M059J (cell line): Measurements from ENCODE around the gene RUNX2. TPM values are rescaled to one million over a fixed set of nuclear protein-coding genes. Genes with fewer than 3 reads are reported as not detected.

Source experiments
- DNase-seq: peaks from one replicate; pipeline ENCODE4 v3.0.0-alpha.2; 2012; ENCODE audit warnings: low read depth
- total RNA-seq: library from RNA; depleted of rRNA; stranded (reverse); fragments of >200 nt; shearing (Covaris generic); gene quantifications from 2 replicates; pipeline ENCODE4 v1.2.3, GENCODE V29; 2014

Gene RUNX2
- total RNA-seq, 1 experiment from 2014 or later, result 37.2 TPM

GRCh38 chr6:45411959-45412358, 83.8 kb downstream of the RUNX2 start:
- DNase-seq, result peak; percentile 88

DNA sequence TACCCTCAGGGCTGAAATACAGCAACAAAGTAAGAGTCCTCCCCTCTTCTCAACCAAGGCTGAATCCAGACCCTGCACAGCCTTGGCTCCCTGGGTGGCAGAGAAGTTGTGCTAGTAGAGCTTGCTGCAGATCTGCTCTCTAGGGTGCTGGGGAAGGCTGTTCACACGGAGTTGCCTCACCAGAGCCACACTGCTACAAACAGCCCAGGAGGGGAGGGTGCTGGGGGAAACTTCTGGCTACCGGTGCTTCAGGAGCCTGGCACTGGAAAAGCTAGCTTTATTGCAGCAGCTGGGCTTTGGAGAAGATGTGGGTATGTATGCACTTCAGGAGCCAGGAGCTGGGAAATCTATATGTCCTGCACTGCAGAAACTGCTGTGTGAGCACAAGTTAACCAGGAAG, 87.2 kb downstream of the RUNX2 start:
- no peak for DNase-seq

DNA sequence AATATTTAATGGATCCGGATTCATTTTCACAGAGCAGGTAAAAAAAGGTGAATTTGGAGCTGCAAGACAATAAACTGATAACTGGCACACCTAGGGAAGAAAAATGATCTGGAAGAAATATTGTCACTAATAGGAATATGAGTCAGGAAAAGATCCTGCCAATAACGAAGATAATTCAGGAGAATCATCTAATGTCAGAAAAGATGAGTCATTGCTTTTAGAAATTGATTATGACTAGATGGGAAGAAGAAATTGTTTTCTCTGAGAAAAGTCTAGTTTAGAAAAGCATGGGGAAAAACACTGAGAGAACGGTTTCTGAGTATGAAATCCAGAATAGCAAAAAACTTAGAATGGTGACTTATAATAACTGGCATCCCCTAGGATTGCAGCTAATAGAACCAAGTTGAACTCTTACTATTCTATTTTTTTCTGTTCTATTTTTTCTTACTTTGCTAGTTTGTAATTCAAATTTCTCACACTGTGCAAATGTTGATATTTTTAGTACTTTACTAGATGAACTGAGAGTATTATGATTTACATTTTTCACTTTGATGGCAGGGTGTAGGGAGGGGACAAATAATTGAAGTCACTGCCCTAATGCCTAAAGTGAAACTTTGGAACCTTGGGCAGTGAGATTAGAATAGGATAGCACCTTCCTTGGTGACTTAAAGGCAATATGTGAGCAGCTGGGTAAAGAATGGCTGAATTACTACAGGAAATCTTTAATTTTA, 87.8 kb downstream of the RUNX2 start:
- DNase-seq, result no peak

GRCh38 chr6:45416700-45417099, 88.6 kb downstream of the RUNX2 start:
- peak; percentile 66 for DNase-seq

DNA sequence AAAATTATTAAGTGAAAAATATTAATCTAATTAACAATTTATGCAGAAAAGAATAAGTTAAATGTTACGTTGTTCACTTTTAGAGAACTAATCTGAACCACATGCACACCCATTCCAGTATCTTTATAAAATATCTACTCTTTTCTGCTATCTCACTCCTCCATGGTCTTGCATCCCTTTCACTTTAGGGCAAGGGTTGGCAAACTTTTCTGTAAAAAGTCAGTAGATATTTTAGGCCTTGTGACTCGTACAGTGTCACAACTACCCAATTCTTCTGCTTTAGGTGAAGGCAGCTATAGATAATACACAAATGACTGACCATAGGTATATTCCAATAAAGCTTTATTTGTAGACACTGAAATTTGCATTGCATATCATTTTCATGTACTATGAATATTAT, 89.3 kb downstream of the RUNX2 start:
- DNase-seq, result no peak

DNA sequence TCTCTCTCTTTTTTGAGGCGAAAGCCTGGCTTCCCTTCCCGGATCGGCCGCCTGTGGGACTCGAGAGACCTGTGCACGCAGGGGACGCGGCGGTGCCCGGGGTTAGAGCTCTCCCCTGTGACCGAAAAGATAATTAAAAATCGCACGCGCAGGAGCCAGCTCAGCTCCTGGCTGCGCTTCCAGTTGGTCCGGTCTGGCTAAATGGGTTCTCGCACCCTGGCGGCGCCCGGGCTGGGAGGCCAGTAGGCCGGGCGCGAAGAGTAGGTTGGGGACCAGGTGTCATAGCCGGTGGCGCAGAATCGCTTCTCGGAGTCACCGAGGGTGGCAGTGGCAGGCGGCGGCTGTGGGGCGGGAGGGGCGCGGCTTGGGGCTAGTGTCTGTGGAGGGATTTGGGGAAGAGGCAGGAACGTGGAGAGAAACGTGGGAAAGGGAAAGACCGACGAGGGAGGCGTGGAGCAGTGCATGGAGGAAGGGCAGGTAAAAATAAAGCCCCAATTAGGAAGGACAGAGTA, 91.5 kb downstream of the RUNX2 start:
- peak; percentile 91 for DNase-seq

DNA sequence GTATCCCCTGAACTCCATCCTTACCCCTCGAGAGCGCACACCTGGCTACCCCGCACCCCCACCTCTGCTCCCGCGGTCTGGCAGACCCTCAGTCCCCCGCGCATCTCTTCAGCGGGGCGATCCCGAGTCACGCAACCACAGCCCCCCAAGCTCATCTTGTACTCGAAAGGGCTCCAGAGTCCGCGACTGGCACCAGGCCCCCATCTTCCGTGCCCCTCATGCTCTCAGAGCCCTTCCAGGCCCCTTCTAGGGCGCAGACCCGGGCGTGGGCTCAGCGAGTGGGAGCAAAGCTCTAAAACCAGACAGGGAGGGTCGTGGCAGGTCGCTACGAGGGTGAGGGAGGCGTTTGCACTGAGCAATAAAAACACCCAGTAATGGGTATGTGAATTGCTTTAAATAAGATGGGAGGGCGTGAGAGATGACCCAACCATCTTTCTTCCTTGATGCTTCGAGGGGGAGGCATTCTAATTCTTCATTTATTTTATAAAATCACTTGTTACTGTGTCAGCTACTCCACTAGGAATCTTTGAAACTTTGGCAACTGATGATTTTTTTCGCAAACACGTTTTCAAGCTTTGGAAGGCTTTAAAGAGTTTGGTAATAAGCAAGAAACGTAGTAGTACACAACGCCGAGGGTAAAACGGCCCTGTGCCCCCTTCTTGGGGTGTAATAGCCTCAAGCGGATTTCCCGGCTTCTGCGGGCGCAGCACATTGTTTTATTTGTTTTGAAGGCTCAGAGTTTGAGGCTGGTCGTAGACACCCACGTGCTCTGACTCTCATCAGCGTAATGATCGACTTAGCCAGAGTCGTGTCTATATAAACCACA, 92.2 kb downstream of the RUNX2 start:
- peak; percentile 91 for DNase-seq

- peak; percentile 61 for DNase-seq
Measured at GRCh38 chr6:45420909-45421708, 93.0 kb downstream of the RUNX2 start.

DNA sequence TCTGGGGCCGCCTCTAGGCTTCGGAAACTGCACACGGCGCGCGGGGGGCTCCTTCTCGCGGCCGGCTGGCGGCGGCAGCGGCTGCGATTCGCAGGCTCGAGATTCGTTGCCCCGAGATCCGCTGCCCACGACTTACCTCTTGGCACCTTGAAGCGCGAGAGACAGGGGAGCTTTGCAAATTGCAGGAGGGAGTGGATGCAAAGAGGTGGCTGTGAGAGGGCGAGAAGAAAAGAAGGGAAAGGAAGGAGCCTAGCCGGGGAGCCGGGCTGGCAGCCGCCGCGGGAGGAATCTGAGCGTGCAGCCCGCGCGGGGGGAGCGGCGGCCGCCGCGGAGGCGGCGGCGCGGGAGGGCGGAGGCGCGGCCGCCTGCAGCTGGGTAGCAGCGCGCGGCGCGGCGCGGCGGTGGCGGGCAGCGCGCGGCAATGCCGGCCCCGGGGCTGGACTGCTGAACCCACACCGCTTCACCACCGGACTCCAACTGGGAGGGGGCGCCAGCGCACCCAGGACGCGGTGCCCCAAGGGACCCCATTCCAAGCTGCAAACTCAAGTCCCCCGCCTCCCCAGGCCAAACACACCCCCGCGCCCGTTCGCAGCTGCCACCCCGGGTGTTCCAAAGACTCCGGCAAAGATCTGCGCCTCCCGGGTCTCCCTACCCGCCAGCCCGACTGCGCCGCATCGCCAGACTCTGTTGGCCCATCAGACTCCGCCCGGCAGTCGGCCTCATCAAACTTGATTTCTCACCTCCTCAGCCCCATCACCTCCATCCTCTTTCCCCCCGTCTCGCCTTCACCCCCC, 93.8 kb downstream of the RUNX2 start:
- DNase-seq, result peak; percentile 87

GRCh38 chr6:45422503-45423110, 94.5 kb downstream of the RUNX2 start:
- DNase-seq, result peak; percentile 66

DNA sequence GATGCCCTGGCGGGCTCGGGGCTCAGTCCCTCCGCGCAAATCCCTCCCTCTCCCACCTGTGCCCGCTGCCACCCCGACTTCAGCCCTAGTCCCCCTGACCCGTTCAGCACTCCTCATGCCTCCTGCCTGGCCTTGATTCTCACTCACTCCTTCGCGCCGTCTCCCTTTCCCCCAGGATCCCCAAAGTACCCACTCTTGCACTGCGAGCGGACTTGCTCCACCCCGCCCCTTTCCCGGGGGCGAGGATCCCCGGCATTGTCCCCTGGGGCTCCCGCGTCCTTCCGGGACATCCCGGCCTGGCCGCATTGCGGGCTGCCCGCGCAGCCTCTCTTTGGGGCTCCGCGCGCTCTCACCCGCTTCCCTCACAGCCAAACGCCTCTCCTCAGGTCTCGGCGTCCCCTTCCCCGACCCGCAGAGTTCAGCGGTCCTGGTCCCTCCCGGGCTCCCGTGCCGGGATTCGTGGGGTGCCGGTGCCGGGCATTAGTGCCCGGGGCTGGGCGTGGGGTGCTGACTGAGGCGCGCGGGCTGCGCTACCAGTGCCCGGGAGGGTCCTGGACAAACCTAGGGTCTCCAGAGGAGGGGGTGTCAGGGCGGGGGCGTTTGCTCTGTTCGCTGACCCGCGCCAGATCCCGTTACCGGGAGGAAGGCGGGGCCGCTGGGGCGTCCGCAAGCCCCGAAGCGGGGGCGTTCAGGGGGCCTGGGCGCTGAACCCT, 95.1 kb downstream of the RUNX2 start:
- peak; percentile 66 for DNase-seq

DNA sequence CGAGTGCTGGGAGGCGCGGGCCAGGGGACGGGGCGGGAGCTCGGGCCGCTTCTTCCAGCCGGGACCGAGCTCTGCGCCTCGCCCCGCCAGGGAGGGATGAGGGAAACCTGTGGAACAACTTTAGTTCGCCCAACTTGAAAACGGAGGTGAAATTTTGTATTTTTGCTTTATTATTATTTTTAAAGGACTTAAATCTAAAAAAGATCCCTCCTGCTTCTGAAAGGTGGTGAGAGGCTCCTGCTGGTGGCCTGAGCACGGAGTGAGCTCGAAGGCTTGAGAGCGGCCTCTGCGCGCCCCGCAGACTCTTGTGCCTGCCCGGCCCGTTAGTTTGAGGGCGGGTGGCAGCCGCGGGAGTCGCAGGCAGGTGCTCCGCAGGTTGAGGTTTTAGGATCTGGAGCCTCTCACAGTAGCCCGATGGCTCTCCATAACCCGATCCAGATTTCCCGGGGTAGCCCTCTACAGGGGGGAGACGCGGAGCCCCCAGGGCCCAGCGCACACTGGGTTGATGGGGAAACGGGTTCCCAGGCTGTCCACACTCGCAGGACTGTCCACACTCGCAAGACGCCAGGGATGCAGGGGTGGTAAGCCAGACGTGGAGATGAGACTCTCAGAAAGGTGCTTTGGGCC, 95.8 kb downstream of the RUNX2 start:
- DNase-seq, result peak; percentile 49

GRCh38 chr6:45424451-45424861, 96.3 kb downstream of the RUNX2 start:
- peak; percentile 30 for DNase-seq

DNA sequence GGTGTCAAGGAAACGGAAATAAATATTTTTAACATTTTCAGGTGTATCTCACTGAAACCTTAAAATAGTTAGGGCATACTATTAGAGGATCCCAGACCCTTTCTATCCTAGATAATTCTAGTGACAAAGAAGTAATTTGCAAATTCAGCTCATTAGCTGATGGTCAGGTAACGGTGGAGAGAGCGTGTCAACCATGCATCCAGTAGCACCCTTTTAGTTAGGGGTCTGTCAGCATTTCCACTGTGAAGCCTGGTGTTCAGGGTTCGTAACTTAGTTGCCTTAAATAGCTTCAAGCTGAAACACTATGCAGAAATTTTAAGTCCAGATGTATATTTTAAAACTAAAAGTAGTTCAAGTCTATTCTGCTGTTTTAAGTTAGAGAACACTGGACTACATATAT, 98.1 kb downstream of the RUNX2 start:
- DNase-seq, result no peak

DNA sequence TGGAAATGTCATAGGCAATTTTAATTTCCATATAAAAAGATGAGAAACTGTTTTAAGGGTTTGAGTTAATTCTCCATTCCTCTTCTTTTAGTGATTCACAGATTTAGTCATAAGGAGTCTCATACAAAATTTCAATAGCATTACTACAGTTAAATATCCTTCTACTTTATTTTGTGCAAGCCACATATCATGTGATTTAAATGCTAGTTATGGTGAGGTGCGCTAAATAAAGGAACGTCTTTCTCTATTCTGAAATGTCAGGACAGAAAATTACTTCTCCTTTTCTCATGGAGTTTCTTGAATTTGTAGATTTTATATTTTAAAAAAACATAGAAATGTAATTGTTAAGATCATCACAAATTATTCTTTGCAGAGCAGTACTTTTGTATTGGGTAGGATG, 99.6 kb downstream of the RUNX2 start:
- DNase-seq, result no peak

DNA sequence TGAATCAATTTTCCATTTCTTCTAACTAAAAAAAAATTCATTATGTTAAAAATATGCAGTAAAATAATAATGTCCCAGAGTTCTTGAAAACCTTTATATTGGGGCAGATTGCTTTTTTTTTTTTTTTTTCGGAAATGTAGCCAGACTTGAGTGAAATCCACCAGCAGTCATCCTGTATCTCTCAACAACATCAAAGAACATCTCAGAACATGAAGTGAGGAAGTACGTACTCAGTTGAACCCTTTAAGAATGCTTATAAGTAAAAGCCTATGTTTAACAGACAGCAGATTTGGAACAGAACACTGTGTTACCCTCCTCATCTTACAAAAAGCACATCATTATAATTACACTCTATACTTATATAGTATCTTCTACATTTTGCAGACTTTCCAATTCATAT, 100.6 kb downstream of the RUNX2 start:
- no peak for DNase-seq

GRCh38 chr6:45430590-45431202, 102.6 kb downstream of the RUNX2 start:
- no peak for DNase-seq

DNA sequence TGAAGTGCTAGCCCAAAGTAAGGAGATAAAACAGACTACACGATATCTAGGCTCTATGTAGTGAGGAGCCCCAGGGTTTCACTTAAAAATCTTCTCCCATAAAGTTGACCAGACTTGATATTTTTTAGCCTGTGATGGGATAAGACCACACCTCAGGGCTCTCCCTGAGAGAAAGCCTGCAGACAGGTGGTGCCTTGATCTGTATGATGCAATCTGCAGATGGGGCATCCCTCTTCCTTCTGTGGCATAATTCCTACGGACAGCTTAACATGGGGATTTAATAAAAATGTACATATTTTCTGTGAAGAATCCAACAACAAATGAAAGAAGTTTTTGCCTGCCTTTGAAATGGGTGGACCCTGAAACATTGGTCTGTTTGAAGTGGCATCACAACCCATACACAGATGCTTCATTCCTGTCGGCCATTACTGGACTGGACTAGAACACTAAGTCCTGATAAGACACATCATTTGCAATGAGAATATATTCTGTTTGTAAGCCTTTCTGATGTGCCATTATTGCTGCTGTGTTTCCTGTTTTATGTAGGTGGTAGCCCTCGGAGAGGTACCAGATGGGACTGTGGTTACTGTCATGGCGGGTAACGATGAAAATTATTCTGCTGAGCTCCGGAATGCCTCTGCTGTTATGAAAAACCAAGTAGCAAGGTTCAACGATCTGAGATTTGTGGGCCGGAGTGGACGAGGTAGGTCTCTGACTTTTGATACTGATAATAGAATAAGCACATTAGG, 103.4 kb downstream of the RUNX2 start:
- no peak for DNase-seq

GRCh38 chr6:45432977-45433376, 104.8 kb downstream of the RUNX2 start:
- peak; percentile 87 for DNase-seq
